KMS-11 (cell line): Measurements from ENCODE around the gene DLL1.

ENCODE experiments used
- H2AFZ ChIP-seq: fragments of 200-600 bp; sonication (generic); 2 replicates; pipeline ENCODE4 v1.6.1; 2016; ENCODE audit warnings: antibody characterized with exemption, mixed run types, low read depth
- H3K27ac ChIP-seq: fragments of 200-600 bp; sonication (generic); 2 replicates; pipeline ENCODE4 v1.6.1; 2016; ENCODE audit warnings: mild to moderate bottlenecking, mixed run types
- H3K27me3 ChIP-seq: fragments of 200-600 bp; sonication (generic); 2 replicates; pipeline ENCODE4 v1.6.1; 2017; ENCODE audit warnings: mild to moderate bottlenecking, low read depth, mixed run types, moderate library complexity; ENCODE audit not compliant: insufficient read depth
- H3K36me3 ChIP-seq: fragments of 200-600 bp; sonication (generic); 2 replicates; pipeline ENCODE4 v1.6.1; 2017; ENCODE audit warnings: mild to moderate bottlenecking, mixed run types; ENCODE audit not compliant: insufficient read depth
- H3K4me1 ChIP-seq: fragments of 200-600 bp; sonication (generic); 2 replicates; pipeline ENCODE4 v1.6.1; 2016; ENCODE audit warnings: mild to moderate bottlenecking, low read depth, mixed run types; ENCODE audit not compliant: poor library complexity, severe bottlenecking
- H3K4me2 ChIP-seq: fragments of 200-600 bp; sonication (generic); 2 replicates; pipeline ENCODE4 v1.7.0; 2016; ENCODE audit warnings: mild to moderate bottlenecking, mixed run types
- H3K4me3 ChIP-seq: fragments of 200-600 bp; sonication (generic); IDR thresholded peaks from 2 replicates; pipeline ENCODE4 v1.6.1; 2017; ENCODE audit warnings: low read depth, low read length, mixed read lengths; ENCODE audit not compliant: insufficient read depth
- H3K79me2 ChIP-seq: fragments of 200-600 bp; sonication (generic); 2 replicates; pipeline ENCODE4 v1.6.1; 2016; ENCODE audit warnings: low read depth, mixed run types; ENCODE audit not compliant: insufficient read depth
- H3K9ac ChIP-seq: fragments of 200-600 bp; sonication (generic); 2 replicates; pipeline ENCODE4 v1.6.1; 2016; ENCODE audit warnings: mild to moderate bottlenecking, mixed run types
- H4K20me1 ChIP-seq: fragments of 200-600 bp; sonication (generic); 2 replicates; pipeline ENCODE4 v1.6.1; 2016; ENCODE audit warnings: mild to moderate bottlenecking, mixed run types; ENCODE audit not compliant: insufficient read depth
- CTCF ChIP-seq: fragments of 200-600 bp; sonication (generic); conservative IDR thresholded peaks from 2 replicates; pipeline ENCODE4 v1.6.1; 2017; ENCODE audit warnings: low read depth, mild to moderate bottlenecking, antibody characterized with exemption, low read length, moderate library complexity, mixed read lengths

DLL1 gene

GRCh38 chr6:170297576-170298330, 6.9 kb upstream of the DLL1 start:
- H2AFZ ChIP-seq, result no peak overlapping the region
- no peaks in the 10 kb centered on the region for H3K36me3 ChIP-seq
- H3K4me1 ChIP-seq, result peaks cover 4% of the 10 kb centered on the region
- H4K20me1 ChIP-seq, result no peaks in the 10 kb centered on the region
- no peak overlapping the region for H3K4me3 ChIP-seq
- H3K9ac ChIP-seq, result no peak overlapping the region
- H3K79me2 ChIP-seq, result no peaks in the 10 kb centered on the region
- H3K4me2 ChIP-seq, result no peak overlapping the region
- H3K27ac ChIP-seq, result no peak overlapping the region
- TF ChIP-seq CTCF, result no peak
- H3K27me3 ChIP-seq, result peaks cover 32% of the 10 kb centered on the region

GRCh38 chr6:170296746-170297575, 6.1 kb upstream of the DLL1 start:
- Histone ChIP-seq H3K79me2 (no peaks in the 10 kb centered on the region), H3K4me2 (no peak overlapping the region), H3K27me3 (peaks cover 40% of the 10 kb centered on the region), H3K9ac (no peak overlapping the region), H3K4me3 (no peak overlapping the region), H3K27ac (no peak overlapping the region), H3K36me3 (no peaks in the 10 kb centered on the region), H4K20me1 (no peaks in the 10 kb centered on the region), H3K4me1 (peaks cover 4% of the 10 kb centered on the region), H2AFZ (no peak overlapping the region)
- no peak for TF ChIP-seq CTCF

- H2AFZ ChIP-seq, result no peak overlapping the region
- no peak overlapping the region for H3K4me3 ChIP-seq
These were observed 5.5 kb upstream of the DLL1 start for GRCh38 chr6:170296423-170296745.

More at GRCh38 chr6:170296423-170296745, 5.5 kb upstream of the DLL1 start:
- Histone ChIP-seq H3K9ac (no peak overlapping the region), H3K79me2 (no peaks in the 10 kb centered on the region), H3K27ac (no peak overlapping the region), H3K36me3 (no peaks in the 10 kb centered on the region), H3K4me2 (peak overlapping the region; percentile 48; the same call in 1 of the 2 replicates), H3K4me1 (peaks cover 4% of the 10 kb centered on the region), H4K20me1 (no peaks in the 10 kb centered on the region), H3K27me3 (peaks cover 45% of the 10 kb centered on the region)
- TF ChIP-seq CTCF, result no peak
